ENCODE measurements around the gene FAM234B.

DNA sequence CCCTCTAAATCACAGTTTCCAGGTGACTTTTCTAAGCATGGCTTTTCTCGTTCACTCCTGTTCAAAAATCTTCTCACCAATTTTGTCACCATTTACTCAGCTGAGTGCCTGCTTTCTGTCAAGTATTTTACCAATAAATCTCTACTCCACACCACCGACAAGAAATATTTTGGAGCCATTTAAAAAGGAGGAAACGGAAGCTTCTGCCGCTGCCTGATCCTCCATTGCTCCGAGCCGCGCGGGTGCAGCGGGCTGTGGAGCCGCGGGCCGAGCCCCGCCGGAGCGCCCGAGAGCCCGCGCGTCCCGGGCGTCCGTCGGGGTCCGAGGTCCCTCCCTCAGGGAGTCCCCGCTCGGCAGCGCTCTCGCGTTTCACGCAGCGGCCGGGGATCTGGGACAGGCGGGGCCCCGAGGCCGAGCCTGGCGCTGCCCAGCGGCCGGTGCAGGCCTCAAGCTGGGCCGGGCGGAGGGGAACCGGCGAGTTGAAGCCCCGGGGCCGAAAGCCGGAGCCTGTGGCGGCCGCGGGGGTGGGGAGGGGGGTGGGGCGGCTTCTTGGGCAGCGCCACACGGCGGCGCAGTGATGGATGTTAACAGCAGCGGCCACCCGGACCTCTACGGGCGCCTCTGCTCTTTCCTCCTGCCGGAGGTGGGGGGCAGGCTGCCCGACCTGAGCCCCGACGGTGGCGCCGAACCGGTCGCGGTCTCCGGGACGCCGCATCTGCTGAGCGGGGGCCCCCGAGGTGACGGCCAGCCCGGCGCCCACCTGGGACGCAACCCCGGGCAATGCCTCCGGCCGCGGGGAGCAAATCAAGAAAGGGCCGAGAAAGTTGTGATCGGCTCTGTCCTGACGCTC, 43.0 kb upstream of the FAM234B start:
- TF ChIP-seq, protein P1, sequence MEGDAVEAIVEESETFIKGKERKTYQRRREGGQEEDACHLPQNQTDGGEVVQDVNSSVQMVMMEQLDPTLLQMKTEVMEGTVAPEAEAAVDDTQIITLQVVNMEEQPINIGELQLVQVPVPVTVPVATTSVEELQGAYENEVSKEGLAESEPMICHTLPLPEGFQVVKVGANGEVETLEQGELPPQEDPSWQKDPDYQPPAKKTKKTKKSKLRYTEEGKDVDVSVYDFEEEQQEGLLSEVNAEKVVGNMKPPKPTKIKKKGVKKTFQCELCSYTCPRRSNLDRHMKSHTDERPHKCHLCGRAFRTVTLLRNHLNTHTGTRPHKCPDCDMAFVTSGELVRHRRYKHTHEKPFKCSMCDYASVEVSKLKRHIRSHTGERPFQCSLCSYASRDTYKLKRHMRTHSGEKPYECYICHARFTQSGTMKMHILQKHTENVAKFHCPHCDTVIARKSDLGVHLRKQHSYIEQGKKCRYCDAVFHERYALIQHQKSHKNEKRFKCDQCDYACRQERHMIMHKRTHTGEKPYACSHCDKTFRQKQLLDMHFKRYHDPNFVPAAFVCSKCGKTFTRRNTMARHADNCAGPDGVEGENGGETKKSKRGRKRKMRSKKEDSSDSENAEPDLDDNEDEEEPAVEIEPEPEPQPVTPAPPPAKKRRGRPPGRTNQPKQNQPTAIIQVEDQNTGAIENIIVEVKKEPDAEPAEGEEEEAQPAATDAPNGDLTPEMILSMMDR (IDR thresholded peaks at IDR 0.05): peak in 11 of 12 donors; percentile 18 to 66 (median 51)
- TF ChIP-seq POLR2A (IDR thresholded peaks at IDR 0.05): no peak
